ENCODE data around the gene RAB28. TPM values are rescaled to one million over a fixed set of nuclear protein-coding genes. Genes with fewer than 3 reads are reported as not detected.

The RAB28 gene
- polyA plus RNA-seq, 1 of the 3 experiments (the other 2 are of a cell fraction), result 10.5 TPM

DNA sequence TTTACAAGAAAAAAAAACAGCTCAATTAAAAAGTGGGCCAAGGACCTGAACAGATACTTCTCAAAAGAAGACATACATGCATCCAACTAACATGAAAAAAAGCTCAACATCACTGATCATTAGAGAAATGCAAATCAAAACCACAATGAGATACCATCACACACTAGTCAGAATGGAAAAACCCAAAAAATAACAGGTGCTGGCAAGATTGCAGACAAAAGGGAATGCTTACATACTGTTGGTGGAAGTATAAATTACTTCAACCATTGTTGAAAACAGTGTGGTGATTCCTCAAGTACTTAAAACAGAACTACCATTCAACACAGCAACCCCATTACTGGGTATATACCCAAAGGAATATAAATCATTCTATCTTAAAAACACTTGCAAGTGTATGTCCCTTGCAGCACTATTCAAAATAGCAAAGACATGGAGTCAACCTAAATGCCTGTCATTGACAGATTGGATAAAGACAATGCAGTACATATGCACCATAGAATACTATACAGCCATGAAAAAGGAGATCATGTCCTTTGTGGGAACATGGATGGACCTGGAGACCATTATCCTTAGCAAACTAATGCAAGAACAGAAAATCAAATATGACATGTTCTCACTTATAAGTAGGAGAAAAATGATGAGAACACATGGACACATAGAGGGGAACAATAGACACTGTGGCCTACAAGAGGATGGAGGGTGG is 97.6 kb downstream of the RAB28 start:
- no peak overlapping the region for H3K27ac ChIP-seq (ENCODE audit: low read depth in 2 of 2, low read length in 1 of 2)
- POLR2A ChIA-PET, result no interaction called here
- no peaks in the 10 kb centered on the region for H3K4me1 ChIP-seq (ENCODE audit: control insufficient read depth in 1 of 2, insufficient read depth in 2 of 2, low read depth in 1 of 2, low read length in 1 of 2)
- no peaks in the 10 kb centered on the region for H3K9me2 ChIP-seq
- H3K9ac ChIP-seq, result no peak overlapping the region
- no peak overlapping the region for H3K4me3 ChIP-seq (ENCODE audit: low read depth in 2 of 2, low read length in 1 of 2)
- H4K20me1 ChIP-seq (ENCODE audit: insufficient read depth), result peaks cover 10% of the 10 kb centered on the region; the same call in 1 of the 2 replicates
- H3K4me2 ChIP-seq, result no peak overlapping the region
- H3K27me3 ChIP-seq (ENCODE audit: insufficient read depth), result no peaks in the 10 kb centered on the region
- H3F3A ChIP-seq (replicated peaks; ENCODE audit: insufficient read depth), result no peaks in the 10 kb centered on the region
- no peak overlapping the region for H2AFZ ChIP-seq (ENCODE audit: low read depth)
- peaks cover 24% of the 10 kb centered on the region for H3K79me2 ChIP-seq (ENCODE audit: insufficient read depth)
- no peaks in the 10 kb centered on the region for H3K9me3 ChIP-seq
- CTCF ChIA-PET, result no interaction called here
- TF ChIP-seq RXRA (IDR thresholded peaks at IDR 0.05; ENCODE audit: borderline replicate concordance, low read depth), result no peak
- TF ChIP-seq, protein P1, sequence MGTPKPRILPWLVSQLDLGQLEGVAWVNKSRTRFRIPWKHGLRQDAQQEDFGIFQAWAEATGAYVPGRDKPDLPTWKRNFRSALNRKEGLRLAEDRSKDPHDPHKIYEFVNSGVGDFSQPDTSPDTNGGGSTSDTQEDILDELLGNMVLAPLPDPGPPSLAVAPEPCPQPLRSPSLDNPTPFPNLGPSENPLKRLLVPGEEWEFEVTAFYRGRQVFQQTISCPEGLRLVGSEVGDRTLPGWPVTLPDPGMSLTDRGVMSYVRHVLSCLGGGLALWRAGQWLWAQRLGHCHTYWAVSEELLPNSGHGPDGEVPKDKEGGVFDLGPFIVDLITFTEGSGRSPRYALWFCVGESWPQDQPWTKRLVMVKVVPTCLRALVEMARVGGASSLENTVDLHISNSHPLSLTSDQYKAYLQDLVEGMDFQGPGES (IDR thresholded peaks at IDR 0.05; ENCODE audit: low read depth, low read length), result no peak
- H3K36me3 ChIP-seq (replicated peaks in 1 of 2; ENCODE audit: control insufficient read depth in 1 of 2, insufficient read depth in 2 of 2, low read length in 1 of 2), result no peaks in the 10 kb centered on the region
- DNase-seq, result no peak

DNA sequence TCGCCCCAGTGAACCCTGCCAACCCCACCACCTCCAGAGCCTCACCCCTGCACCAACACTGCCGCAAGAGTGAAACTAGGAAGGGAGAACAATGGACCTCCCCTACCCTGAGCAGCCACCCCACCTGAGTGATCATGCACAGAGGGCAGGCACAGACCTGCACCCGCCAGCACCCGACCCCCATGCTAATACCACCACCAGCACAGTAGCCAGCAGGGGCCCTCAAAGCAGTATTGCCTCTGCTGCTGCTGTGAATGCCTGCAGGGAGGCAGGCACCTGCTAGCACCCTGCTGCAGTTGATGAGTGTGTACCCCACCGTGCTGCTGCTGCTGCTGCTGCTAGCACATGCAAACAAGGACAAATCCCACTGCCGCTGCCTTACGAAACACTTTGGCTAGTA is 100.1 kb downstream of the RAB28 start:
- POLR2A ChIA-PET, result no interaction called here
- Histone ChIP-seq H3K4me1 (ENCODE audit: control insufficient read depth in 1 of 2, insufficient read depth in 2 of 2, low read depth in 1 of 2, low read length in 1 of 2) (no peaks in the 10 kb centered on the region), H3K4me2 (no peak overlapping the region), H3K36me3 (replicated peaks in 1 of 2; ENCODE audit: control insufficient read depth in 1 of 2, insufficient read depth in 2 of 2, low read length in 1 of 2) (peaks cover 3 to 5% of the 10 kb centered on the region in 2 experiments), H3K4me3 (ENCODE audit: low read depth in 2 of 2, low read length in 1 of 2) (no peak overlapping the region), H3K9me3 (no peaks in the 10 kb centered on the region), H3K9me2 (no peaks in the 10 kb centered on the region), H4K20me1 (ENCODE audit: insufficient read depth) (peaks cover 10% of the 10 kb centered on the region; the same call in 1 of the 2 replicates), H3F3A (replicated peaks; ENCODE audit: insufficient read depth) (no peaks in the 10 kb centered on the region), H2AFZ (ENCODE audit: low read depth) (no peak overlapping the region), H3K9ac (no peak overlapping the region), H3K79me2 (ENCODE audit: insufficient read depth) (peaks cover 24% of the 10 kb centered on the region), H3K27me3 (ENCODE audit: insufficient read depth) (no peaks in the 10 kb centered on the region), H3K27ac (ENCODE audit: low read depth in 2 of 2, low read length in 1 of 2) (no peak overlapping the region)
- no peak for DNase-seq
- CTCF ChIA-PET, result no interaction called here
- WGBS (ENCODE audit: low lambda C conversion rate), result 83% methylated on average over 2 of the region's 7 CpGs
- TF ChIP-seq RFX5 (IDR thresholded peaks at IDR 0.05; ENCODE audit: low read length) (no peak), MEF2A (IDR thresholded peaks at IDR 0.05; ENCODE audit: borderline replicate concordance, low read depth) (no peak), RAD21 (IDR thresholded peaks at IDR 0.05; ENCODE audit: low read length) (no peak), TCF12 (IDR thresholded peaks at IDR 0.05) (no peak)
- TF ChIP-seq, protein P1 (IDR thresholded peaks at IDR 0.05; ENCODE audit: low read depth, low read length), result no peak

DNA sequence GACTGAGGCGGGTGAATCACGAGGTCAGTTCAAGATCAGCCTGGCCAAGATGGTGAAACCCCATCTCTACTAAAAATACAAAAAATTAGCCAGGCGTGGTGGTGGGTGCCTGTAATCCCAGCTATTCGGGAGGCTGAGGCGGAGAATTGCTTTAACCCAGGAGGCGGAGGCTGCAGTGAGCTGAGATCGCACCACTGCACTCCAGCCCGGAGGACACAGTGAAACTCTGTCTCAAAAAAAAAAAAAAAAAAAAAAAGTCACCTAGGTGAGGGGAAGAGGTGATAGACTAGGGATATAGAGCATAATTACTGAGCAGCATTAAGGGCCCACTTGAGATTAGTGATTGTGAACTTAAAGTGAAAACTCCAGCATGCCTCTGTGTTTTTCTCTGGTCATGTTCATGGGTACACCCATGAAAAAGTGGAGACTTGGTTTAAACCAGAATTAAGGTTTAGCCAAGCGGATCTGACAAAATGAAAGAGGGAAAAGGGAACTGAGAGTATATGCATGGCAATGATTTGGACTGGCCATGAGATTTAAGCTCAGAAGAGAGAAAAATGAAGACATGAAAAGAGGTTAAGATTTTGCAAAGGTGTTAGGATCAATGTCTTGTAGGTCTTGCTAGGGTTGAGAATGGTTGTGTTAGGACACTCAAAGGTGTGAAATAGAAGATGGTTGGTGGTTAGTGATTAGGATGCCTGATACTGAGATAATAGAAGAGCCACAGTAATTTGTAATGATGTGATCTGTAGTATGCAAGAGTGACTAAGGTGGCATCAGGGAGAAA is 105.0 kb downstream of the RAB28 start:
- DNase-seq, result no peak
- Histone ChIP-seq H3K36me3 (replicated peaks in 1 of 2; ENCODE audit: control insufficient read depth in 1 of 2, insufficient read depth in 2 of 2, low read length in 1 of 2) (peaks cover 3 to 5% of the 10 kb centered on the region in 2 experiments), H3F3A (replicated peaks; ENCODE audit: insufficient read depth) (no peaks in the 10 kb centered on the region), H3K27ac (ENCODE audit: low read depth in 2 of 2, low read length in 1 of 2) (no peak overlapping the region), H3K79me2 (ENCODE audit: insufficient read depth) (peaks cover 6% of the 10 kb centered on the region; the same call in 1 of the 2 replicates), H3K9me3 (no peaks in the 10 kb centered on the region), H3K4me1 (ENCODE audit: control insufficient read depth in 1 of 2, insufficient read depth in 2 of 2, low read depth in 1 of 2, low read length in 1 of 2) (no peaks in the 10 kb centered on the region), H3K4me3 (ENCODE audit: low read depth in 2 of 2, low read length in 1 of 2) (no peak overlapping the region), H3K9ac (no peak overlapping the region), H3K4me2 (no peak overlapping the region), H2AFZ (ENCODE audit: low read depth) (no peak overlapping the region), H3K27me3 (ENCODE audit: insufficient read depth) (no peaks in the 10 kb centered on the region), H4K20me1 (ENCODE audit: insufficient read depth) (no peaks in the 10 kb centered on the region), H3K9me2 (no peaks in the 10 kb centered on the region)
- ChIA-PET CTCF (interaction anchor here (0.8 kb wide), 1 partner anchor 525 kb away, joined by 4 read pairs; no protein-coding TSS in a partner anchor), POLR2A (no interaction called here)
- TF ChIP-seq NRF1 (IDR thresholded peaks at IDR 0.05; ENCODE audit: low read depth, low read length) (no peak), POLR2AphosphoS5 (IDR thresholded peaks at IDR 0.05; ENCODE audit: low read depth, low read length) (no peak), CHD2 (IDR thresholded peaks at IDR 0.05; ENCODE audit: low read length, partially characterized antibody) (no peak)
- WGBS (ENCODE audit: low lambda C conversion rate), result 96% methylated on average over 9 of the region's 9 CpGs

Measured in SK-N-SH (cell line).